Measurements from ENCODE around the gene AGAP1. TPM values are rescaled to one million over a fixed set of nuclear protein-coding genes. Genes with fewer than 3 reads are reported as not detected.

Gene AGAP1
- total RNA-seq, 1 experiment from 2014 or later = 25.8 TPM

- H3K4me3 Mint-ChIP-seq = no peak overlapping the region
- Histone ChIP-seq H2BK12ac (ENCODE audit: insufficient read length, low read depth, low read length) (no peak overlapping the region), H2BK5ac (ENCODE audit: insufficient read length, low read length) (no peak overlapping the region), H3K23me2 (ENCODE audit: insufficient read length, low read depth, low read length, poor library complexity, severe bottlenecking) (no peaks in the 10 kb centered on the region), H3K79me1 (ENCODE audit: insufficient read depth, low read depth, low read length, poor library complexity, severe bottlenecking) (no peaks in the 10 kb centered on the region), H3T11ph (ENCODE audit: low read length) (no peak overlapping the region), H3K14ac (ENCODE audit: insufficient read depth, low read length) (no peak overlapping the region), H3K56ac (ENCODE audit: insufficient read length, low read depth, low read length) (no peak overlapping the region), H2BK20ac (ENCODE audit: low read depth, low read length, poor library complexity, severe bottlenecking) (no peak overlapping the region), H3K4ac (ENCODE audit: low read depth, low read length) (no peak overlapping the region), H2AK5ac (ENCODE audit: insufficient read length, low read length) (no peak overlapping the region), H4K8ac (replicated peaks; ENCODE audit: insufficient read length, low read depth, low read length) (no peak overlapping the region), H3K4me2 (ENCODE audit: insufficient read depth, insufficient read length, low read length) (no peak overlapping the region), H2BK15ac (ENCODE audit: low read depth, low read length) (no peak overlapping the region), H2BK120ac (ENCODE audit: low read depth, low read length, poor library complexity, severe bottlenecking) (no peak overlapping the region), H3K79me2 (ENCODE audit: insufficient read depth, low read length) (peaks cover 5% of the 10 kb centered on the region; the same call in 1 of the 2 replicates), H3K27ac (ENCODE audit: insufficient read length, low read depth, low read length) (no peak overlapping the region), H3K23ac (ENCODE audit: insufficient read length, low read depth, low read length) (no peak overlapping the region), H3K27me3 (ENCODE audit: insufficient read depth, low read length) (no peaks in the 10 kb centered on the region), H3K18ac (ENCODE audit: insufficient read length, low read depth, low read length) (no peak overlapping the region), H4K91ac (ENCODE audit: insufficient read length, low read depth, low read length) (no peak overlapping the region), H3K9me3 (ENCODE audit: control insufficient read depth, low read depth, low read length) (no peaks in the 10 kb centered on the region), H4K20me1 (ENCODE audit: control insufficient read depth, insufficient read depth, insufficient read length) (no peaks in the 10 kb centered on the region), H3K9ac (ENCODE audit: extremely low read depth, insufficient read length, low read length) (no peak overlapping the region), H4K5ac (ENCODE audit: insufficient read length, low read depth, low read length) (no peak overlapping the region), H3K4me1 (ENCODE audit: insufficient read depth, low read length) (peaks cover 6% of the 10 kb centered on the region; the same call in 1 of the 2 replicates), H2AFZ (ENCODE audit: low read length) (no peak overlapping the region)
- no peaks in the 10 kb centered on the region for H3K27me3 Mint-ChIP-seq (ENCODE audit: low read depth)
- DNase-seq = no peak
- no peak for TF ChIP-seq CTCF (conservative IDR thresholded peaks at IDR 0.05)
- H3K27ac Mint-ChIP-seq = no peak overlapping the region; a peak in 2 of 7 replicates
- peaks cover 0 to 4% of the 10 kb centered on the region in 2 experiments; a peak in 1 of 5 replicates for H3K9me3 Mint-ChIP-seq
- WGBS (ENCODE audit: extremely low coverage, insufficient read length, low lambda C conversion rate) = no CpG with 5 or more reads among the region's 2 CpGs
- peaks cover 4 to 8% (median 7%) of the 10 kb centered on the region in 3 experiments; a peak in 5 of 7 replicates for H3K36me3 Mint-ChIP-seq (ENCODE audit: insufficient read depth in 1 of 3, low read depth in 3 of 3)
- H3K4me1 Mint-ChIP-seq = peaks cover 10 to 16% of the 10 kb centered on the region in 2 experiments
Measured at GRCh38 chr2:235623752-235624151, 129.9 kb downstream of the AGAP1 start.

All from H9 (cell line).